Stimulated activated CD4-positive, alpha-beta T cell treated with anti-CD3 and anti-CD28 coated beads, Interleukin-15, amount 100 ng/mL, for 24 hours (primary cell): Measurements from ENCODE around the gene LIMS1.
"Not testable (repeated sequence)": the region's sequence is repeated elsewhere in the genome, so short reads cannot be mapped to it uniquely, and the experiment has no call there.

Experiments used
- DNase-seq: peaks from one replicate; pipeline ENCODE4 v3.0.0-alpha.2; 2020

The LIMS1 gene

DNA sequence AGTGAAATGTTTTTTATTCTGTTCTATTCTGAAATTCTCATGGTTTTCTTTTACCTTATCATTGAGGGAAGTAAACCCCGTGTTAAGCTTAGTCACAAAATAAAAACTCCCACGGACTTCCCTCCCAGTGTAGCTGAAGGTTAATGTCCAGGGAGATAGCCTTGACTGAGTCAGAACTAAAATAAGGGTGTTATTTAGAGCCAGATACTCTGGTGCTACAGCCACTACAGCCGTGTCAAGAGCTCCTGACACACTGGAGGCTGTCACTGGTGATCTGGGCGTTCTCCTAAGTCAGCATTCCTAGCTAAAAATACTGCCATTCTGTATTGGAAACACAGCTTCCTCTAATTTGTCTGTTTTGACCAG is 103.0 kb downstream of the LIMS1 start:
- no peak for DNase-seq

DNA sequence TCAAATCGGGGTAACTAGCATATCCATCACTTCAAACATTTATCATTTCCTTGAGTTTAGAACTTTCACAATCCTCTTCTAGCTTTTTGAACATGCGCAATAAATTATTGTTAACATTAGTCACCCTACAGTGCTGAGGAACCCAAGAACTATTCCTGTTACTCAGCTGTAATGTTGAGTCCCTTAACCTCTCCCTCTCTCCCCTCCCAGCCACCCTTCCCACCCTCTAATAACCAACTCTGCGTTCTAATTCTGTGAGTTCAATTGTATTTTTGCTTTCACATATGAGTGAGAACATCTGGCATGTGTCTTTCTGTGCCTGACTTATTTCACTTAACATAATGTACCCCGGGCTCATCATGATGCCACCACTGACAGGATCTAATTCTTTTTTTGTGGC is 106.5 kb downstream of the LIMS1 start:
- no peak for DNase-seq

DNA sequence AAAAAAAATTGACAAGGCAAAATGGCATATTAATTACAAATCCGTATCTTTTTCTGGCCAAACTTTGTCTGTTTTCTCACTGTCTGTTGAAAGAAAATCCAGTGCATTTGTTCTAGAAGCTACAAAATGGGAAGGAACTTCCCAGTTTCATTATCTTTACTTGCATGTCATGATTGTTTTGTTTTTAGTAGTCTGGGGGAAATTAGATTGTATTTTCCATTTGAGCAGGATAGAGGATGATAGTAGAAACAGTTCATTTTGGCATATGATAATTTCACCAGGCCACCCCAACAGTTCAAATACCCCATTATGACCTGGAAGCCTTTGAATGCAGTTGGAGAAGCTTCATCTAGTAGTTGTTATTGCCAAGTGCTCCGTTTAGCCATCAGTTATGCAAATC is 107.5 kb downstream of the LIMS1 start:
- DNase-seq, result no peak

DNA sequence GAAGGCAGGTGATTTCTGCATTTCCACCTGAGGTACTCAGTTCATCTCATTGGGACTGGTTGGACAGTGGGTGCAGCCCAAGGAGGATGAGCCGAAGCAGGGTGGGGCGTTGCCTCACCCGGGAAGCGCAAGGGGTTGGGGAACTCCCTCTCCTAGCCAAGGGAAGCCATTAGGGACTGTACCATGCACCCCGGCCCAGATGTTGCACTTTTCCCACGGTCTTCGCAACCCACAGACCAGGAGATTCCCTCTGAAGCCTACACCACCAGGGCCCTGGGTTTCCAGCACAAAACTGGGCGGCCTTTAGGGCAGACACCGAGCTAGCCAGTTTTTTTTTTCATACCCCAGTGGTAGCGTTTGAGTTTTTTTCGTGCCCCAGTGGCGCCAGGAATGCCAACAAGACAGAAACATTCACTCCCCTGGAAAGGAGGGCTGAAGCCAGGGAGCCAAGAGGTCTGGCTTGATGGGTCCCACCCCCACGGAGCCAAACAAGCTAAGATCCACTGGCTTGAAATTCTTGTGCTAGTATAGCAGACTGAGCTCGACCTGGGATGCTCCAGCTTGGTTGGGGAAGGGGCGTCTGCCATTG is 109.1 kb downstream of the LIMS1 start:
- DNase-seq, result no peak

DNA sequence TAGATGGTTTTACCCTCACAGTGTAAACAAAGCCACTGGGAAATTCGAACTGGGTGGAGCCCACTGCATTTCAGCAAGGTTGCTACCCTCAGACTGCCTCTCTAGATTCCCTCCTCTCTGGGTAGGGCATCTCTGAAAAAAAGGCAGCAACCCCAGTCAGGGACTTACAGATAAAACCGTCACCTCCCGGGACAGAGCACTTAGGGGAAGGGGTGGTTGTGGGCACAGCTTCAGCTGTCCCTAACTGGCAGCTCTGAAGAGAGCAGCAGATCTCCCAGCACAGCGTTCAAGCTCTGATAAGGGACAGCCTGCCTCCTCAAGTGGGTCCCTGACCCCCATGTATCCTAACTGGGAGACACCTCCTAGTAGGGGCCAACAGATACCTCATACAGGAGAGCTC is 109.6 kb downstream of the LIMS1 start:
- DNase-seq, result not testable (repeated sequence)

DNA sequence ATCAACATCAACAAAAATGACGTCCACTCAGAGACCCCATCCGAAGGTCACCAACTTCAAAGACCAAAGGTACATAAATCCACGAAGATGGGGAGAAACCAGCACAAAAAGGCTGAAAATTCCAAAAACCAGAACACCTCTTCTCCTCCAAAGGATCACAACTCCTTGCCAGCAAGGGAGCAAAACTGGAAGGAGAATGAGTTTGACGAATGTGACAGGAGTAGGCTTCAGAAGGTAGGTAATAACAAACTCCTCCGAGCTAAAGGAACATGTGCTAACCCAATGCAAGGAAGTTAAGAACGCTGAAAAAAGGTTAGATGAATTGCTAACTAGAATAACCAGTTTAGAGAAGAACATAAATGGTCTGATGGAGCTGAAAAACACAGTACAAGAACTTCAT is 110.2 kb downstream of the LIMS1 start:
- not testable (repeated sequence) for DNase-seq

DNA sequence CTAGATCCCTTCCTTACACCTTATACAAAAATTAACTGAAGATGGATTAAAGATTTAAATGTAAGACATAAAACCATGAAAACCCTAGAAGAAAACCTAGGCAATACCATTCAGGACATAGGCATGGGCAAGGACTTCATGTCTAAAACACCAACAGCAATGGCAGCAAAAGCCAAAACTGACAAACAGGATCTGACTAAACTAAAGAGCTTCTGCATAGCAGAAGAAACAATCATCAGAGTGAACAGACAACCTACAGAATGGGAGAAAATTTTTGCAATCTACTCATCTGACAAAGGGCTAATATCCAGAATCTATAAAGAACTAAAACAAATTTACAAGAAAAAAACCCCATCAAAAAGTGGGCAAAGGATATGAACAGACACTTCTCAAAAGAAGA is 114.5 kb downstream of the LIMS1 start:
- DNase-seq, result not testable (repeated sequence)

DNA sequence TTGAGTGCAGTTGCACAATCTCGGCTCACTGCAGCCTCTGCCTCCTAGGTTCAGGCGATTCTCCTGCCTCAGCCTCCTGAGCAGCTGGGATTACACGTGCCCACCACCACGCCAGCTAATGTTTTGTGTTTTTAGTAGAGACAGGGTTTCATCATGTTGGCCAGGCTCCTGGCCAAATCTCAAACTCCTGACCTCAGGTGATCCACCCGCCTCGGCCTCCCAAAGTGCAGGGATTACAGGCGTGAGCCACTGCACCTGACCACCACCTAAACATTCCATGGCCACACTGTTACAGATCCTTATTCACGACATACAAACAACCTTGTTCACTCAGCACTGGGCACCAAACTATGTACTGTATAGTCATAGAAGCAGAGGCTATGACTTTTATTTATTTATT is 116.2 kb downstream of the LIMS1 start:
- DNase-seq, result not testable (repeated sequence)

DNA sequence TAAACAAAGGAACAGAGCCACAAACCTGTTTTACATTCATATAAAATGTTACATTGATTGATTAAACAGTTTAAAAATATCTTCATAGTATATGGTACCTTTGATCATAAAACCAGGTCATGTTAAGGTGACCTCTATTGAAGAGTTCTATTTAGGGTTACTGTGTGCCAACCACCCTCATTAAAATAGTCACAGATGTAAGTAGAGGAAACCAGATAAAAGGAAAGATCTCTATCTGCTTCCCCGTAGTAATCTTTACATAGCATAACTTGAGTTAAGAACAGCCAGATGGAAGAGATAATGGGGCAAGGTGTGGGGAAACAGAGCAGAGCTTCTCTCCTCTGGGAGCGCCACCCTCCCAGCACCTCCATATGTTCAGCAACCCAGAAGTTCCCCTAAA is 117.2 kb downstream of the LIMS1 start:
- not testable (repeated sequence) for DNase-seq

DNA sequence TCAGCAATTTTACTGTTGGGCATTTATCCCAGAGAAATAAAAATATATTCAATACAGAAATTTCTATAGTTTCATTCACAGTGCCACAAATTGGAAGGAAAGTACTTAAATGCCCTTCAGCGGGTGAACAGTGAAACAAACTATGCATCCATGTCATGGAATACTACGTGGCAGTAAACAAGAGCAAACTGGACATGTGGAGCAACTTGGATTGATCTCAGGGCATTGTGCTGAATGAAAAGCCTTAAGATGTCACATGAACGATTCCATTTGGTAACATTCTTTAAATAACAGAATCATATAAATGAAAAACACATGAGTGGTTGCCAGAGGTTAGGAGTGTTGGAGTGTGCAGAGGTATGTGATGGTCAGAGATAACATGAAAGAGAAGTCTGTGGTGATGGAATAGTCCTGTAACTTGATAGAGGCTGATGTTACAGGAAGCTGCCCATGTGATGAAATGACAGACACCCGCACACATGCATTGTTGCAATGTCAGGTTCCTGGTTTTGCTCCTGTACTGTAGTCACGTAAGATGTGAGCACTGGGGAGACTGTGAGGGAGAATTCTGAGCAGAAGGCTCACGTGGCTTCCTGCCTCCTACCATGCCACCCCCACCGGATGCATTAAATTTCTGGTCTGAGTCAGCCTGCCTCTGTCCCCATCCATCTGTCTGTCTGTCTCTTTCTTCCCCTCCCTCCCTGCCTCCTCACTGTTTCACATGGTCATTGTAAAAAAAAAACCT is 118.1 kb downstream of the LIMS1 start:
- DNase-seq, result peak; percentile 53

DNA sequence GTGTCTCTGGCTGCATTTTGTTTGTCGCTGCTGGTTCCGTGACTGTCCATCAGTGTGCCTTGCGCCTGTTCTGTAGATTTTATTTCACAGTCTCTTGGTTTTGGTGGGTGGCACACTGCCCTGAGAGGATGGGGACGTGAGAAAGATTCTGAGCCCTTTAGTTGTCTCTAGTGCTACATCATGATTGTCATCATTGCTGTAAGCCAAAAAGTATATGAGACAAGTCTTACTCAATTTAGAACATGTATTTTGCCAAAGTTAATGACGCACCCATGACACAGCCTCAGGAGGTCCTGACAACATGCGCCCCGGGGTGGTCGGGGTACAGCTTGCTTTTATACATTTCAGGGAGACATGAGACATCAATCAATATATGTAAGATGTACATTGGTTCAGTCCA is 119.2 kb downstream of the LIMS1 start:
- DNase-seq, result not testable (repeated sequence)

DNA sequence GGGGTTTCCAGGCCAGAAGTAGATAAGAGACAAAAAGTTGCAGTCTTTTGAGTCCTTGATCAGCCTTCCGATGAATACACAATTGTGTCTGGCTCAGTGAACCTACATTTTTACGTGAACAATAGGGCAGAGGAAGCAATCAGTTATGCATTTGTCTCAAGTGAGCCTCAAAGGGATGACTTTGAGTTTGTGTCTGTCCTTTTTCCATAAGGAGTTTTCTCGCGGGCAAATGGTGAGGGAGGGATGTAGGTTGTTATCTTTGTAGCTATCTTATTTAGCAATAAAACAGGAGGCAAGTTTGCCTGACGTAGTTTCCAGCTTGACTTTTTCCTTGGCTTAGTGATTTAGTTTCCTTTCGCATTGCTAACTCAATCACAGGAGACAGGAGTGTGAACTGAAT is 119.6 kb downstream of the LIMS1 start:
- DNase-seq, result not testable (repeated sequence)

DNA sequence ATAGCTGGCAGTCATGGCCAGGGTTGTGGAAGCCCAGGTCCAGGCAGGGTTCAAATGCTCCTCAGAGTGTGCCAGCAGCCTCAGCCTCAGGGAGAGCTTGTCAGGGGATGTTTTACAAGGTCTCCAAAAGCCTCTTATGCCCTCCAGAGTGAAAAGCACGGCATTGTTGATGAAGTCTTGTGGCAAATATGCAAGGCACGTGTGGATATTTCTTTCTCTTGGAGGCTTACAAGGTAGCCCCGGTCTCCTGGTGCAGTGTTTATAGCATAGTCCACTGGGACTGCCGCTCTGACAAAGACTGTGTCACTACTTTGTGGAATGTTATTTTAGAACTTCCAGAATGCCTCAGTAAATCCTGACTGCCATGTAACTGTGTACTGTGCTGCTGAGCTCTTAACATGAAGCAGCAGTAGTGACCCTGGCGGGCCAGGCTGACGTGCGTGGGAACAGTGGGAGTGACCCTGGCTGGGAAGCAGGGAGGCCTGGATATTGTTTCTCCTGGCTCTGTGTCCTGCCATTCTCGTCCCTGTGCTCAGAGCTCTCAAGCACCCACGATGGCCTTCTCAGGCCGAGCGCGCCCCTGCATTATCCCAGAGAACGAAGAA is 120.4 kb downstream of the LIMS1 start:
- DNase-seq, result not testable (repeated sequence)

DNA sequence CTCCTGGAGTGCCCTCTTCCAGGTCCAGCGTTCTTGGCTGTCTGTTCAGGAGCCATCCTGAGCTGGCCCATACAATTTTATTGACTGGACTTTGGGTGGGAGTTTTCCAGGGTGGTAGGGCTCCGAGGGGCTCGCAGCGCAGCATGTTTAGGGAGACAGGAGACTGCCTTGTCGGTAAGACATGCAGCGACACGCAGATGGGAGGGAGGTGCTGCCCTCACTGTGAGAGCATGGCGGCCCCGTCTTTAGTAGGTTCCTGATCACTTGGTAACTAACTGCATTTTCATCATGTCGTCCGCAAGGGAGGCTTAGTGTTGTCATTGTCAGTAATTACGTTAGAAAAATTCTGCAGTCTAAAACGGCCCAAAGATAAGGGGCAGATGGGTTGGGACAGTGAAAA is 121.0 kb downstream of the LIMS1 start:
- DNase-seq, result not testable (repeated sequence)

DNA sequence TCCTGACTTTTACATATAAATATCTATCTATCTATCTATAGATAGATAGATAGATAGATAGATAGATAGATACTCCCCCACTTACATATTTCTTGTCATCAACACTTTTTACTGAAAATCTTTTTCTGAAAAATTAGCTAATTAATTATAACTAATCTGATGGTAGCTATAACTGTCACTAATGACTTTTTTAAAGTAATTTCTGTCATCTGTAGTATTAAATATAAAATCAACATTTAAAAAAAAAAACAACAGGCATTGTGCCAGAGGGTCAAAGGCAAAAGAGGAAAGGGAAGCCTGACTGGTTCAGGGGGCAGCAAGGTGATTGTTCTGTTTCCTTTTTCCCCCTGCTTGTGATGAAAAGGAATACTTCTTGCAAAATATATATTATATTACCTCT is 122.0 kb downstream of the LIMS1 start:
- not testable (repeated sequence) for DNase-seq

DNA sequence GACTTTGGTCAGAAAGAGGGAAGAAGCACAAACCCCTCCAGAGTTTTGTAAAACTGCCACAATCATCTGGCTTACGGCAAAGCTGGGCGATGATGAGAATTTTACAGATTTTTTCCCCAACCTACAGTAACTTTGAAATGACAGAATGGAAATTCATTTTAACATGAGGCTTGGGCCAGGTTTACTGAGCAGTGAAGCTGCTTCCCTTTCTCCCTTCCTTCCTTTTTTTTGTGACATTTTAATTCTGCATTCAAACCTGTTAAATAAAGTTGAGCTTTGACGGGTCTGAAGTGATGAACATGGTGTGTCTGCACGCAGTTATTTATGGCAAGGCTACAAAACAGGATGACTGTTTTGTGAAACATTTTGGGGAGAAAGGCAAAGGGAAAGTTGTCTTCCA is 123.2 kb downstream of the LIMS1 start:
- DNase-seq, result not testable (repeated sequence)

DNA sequence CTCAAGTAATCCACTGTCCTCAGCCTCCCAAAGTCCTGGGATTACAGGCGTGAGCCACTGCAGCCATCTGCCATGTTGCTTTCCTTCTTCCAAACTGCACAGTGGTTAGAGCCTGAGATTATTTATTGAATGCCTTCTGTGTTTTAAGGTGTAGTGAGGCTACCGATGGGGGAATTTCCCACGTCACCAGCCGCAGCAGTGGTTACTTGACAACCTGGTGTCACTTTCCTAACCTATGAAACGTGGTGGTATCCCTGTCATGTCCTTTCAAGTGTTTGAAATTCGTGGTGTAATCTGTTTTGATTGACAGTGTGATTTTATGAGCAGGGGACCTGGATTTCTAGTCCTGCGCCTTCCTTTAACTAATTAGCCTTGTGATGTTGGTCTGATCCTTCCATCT is 124.3 kb downstream of the LIMS1 start:
- not testable (repeated sequence) for DNase-seq

DNA sequence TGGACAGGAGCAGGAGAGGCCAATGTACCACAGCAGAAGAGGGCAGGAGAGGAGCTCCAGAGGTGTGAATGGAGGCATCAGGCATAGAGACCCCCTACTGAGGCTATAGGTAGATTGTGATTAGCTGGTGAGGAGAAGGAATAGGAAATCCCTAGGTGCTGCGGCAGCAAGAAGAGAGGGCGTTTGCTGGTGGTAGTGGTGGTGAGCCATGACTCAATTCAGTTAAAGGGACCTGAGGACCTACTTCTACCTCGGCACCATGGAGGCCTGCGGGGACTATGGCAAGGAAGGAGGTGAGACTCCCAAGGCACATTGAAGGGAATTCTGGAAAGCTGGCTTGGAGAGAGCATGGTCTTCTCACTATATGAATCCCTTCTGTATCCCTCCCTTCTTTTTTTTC is 127.2 kb downstream of the LIMS1 start:
- DNase-seq, result not testable (repeated sequence)

DNA sequence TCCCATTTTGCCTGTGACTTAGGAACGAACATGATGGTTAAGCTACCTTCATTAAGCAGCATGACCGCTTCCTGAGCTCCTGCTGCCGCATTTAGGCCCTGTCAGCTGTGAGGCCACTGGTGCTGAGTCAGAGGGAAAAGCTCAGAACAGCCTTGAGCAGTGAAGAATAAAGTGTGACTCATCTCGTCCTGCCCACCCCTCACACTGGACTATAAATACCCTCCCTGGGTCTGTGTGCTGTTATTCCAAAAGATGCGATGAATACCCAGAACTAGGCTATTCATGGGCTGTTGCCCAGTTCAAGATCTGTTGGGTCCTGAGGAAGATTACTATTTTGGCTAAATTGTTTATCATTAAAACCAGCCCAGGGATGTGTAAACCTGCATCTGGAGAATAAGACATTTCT is 127.9 kb downstream of the LIMS1 start:
- not testable (repeated sequence) for DNase-seq

DNA sequence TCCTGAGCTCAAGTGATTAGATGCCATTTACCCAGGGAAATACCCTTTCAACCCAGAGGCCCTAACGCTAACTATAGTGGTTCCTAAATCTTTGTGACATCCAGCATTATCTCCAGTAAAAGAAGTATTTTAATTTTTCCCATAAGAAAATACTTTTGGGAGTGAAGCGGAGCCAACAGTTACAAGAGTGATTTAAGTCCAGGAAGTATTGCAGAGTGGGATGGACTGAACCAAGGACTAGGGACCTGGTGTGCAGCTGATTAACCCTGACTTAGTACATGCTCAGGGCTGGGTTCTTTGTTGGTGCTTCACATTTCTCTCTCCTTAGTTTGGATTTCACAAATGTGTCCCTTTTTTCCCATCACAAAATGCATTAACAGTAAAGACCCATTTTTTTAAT is 129.1 kb downstream of the LIMS1 start:
- DNase-seq, result not testable (repeated sequence)

DNA sequence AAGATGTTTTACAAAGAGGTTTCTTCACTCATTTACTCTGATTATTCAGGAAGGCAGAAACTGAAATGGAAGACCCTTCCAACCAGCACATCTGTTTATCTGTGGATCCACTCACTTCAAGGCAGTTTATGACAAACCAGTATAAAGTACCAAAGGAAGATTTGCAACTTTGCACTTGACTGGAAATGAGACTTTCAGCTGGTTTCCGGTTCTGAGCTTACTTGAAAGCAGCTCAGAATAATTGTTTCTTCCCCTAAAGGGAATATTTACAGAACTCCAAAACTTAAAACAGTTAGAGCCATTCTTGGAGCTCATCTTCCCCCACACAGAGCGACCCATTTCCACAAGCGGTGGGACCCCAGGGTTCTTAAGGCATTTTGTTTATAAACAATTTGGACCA is 129.8 kb downstream of the LIMS1 start:
- not testable (repeated sequence) for DNase-seq

DNA sequence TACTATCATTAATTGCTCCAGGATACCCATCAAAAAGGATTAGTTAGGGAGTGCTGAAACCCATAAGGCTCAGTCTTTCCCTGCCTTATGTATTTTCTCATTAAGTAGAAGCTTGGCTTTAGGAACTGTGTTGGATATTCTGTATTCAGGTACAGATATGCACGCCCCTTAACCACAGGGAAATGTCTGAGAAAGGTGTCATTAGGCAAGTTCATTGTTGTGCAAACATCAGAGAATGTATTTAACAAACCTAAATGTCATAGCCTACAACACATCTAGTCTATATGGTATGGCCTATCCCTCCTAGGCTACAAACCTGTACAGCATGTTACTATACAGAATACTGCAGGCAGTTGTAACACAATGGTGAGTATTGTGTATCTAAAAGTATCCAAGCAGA is 130.7 kb downstream of the LIMS1 start:
- not testable (repeated sequence) for DNase-seq

DNA sequence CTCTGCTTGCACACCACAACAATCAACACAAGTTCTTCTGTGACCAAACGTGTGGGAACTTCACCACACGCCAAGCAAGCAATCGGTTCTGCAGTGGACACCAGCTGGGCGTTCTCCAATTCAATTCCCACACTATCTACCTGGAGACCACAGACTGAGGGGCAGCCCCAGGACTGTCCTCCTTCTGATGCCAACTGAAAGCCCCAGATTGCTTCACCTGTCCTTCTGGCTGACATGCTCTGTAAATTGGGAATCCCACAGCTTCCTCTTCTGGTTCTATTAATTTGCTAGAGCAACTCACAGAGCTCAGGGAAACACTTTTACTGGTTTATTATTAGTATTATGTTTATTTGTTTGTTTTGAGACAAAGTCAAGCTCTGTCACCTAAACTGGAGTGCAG is 131.7 kb downstream of the LIMS1 start:
- not testable (repeated sequence) for DNase-seq

DNA sequence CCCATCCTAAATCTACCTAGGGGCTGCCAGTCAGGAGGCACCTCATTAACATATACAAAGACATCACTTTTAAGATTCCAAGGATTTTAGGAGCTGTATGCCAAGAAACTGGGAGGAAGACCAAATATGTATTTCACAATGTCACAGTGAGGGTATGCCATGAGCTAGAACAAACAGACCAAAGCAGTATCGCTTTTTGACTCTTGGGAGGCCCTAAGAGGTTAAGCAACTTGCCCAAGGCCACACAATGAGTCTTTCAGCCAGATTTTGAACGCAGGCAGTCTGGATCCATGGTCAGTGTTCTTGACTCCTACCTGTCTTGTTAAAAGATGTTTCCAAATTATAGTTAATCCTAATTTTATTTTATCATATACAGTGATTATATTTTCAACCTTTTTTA is 132.9 kb downstream of the LIMS1 start:
- DNase-seq, result not testable (repeated sequence)
